ENCODE measurements around the gene RAB17. TPM values are rescaled to one million over a fixed set of nuclear protein-coding genes. Genes with fewer than 3 reads are reported as not detected.

RAB17 gene
- total RNA-seq, 1 experiment from 2014 or later = 41.8 TPM

DNA sequence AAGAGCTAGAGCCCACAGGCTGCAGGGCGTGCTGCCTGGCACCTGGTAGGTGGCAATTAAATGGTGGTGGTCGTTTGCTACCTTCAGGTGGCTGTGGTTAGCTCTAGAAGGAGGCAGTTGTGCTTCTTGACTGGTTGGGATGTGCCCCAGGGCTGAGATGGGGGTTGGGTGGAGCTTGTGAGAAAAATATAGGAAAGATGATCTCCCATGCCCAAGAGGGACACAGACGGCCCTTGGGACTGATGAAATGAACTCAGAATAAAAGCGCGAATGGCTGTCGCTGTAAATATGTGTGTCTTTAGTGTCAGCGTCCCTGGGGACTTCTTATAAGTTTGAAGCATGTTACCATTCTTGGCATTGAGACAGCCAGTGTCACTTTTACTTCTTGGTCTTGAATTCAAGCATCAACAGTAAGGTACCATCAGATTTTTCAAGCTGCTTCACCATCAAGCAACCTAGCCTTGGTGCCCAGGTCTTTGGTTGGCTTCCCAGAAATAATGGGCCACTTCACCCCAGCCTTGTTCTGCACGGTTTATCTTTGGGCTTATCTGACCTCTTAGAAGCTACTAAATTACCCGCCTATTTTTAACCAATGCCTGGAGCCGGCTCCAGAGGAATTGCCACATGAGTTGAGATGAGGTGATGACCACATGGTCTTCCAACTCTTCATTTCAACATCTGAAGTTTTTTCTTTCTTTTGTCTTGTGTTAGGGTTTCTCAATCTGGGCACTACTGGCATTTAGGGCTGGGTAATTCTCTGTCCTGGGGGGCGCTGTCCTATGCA is 48.7 kb upstream of the RAB17 start:
- POLR2A ChIA-PET = no interaction called here
- Histone ChIP-seq H3K9me3 (ENCODE audit: control insufficient read depth in 1 of 2, insufficient read depth in 1 of 2, low read depth in 1 of 2, low read length in 2 of 2) (no peaks in the 10 kb centered on the region), H3K36me3 (ENCODE audit: control insufficient read depth in 1 of 2, insufficient read depth in 2 of 2, low read length in 2 of 2) (no peaks in the 10 kb centered on the region), H3K4me2 (ENCODE audit: low read length) (no peak overlapping the region), H2AFZ (ENCODE audit: low read depth, low read length, poor library complexity, severe bottlenecking) (no peak overlapping the region), H3K9ac (ENCODE audit: low read length) (no peak overlapping the region), H3K27me3 (ENCODE audit: insufficient read depth, low read length) (peaks cover 11% of the 10 kb centered on the region; the same call in 1 of the 2 replicates), H4K20me1 (ENCODE audit: insufficient read depth) (no peaks in the 10 kb centered on the region), H3K4me1 (ENCODE audit: control insufficient read depth in 1 of 2, insufficient read depth in 2 of 2, low read length in 2 of 2) (no peaks in the 10 kb centered on the region), H3K9me2 (ENCODE audit: insufficient read depth) (no peaks in the 10 kb centered on the region), H3K27ac (ENCODE audit: low read depth, low read length) (no peak overlapping the region), H3K79me2 (ENCODE audit: insufficient read depth, low read length) (no peaks in the 10 kb centered on the region), H3K4me3 (replicated peaks in 1 of 2; ENCODE audit: low read depth in 1 of 2, low read length in 2 of 2) (no peak overlapping the region)
- ATAC-seq = no peak
- TF ChIP-seq CEBPB (IDR thresholded peaks at IDR 0.05; ENCODE audit: low read depth) (no peak), EZH2 (IDR thresholded peaks at IDR 0.05) (no peak), ZBTB33 (IDR thresholded peaks at IDR 0.05; ENCODE audit: extremely low read depth, insufficient replicate concordance, low read length) (no peak), TCF7L2 (IDR thresholded peaks at IDR 0.05; ENCODE audit: borderline replicate concordance, extremely low read depth, insufficient read depth, insufficient read length) (no peak), ATF3 (IDR thresholded peaks at IDR 0.05) (no peak), CTCF (IDR thresholded peaks at IDR 0.05 in 2 of 3, conservative IDR thresholded peaks at IDR 0.05 in 1 of 3; ENCODE audit: borderline replicate concordance in 1 of 3, insufficient read depth in 1 of 3, low read depth in 2 of 3, low read length in 2 of 3) (no peak), FOSL1 (IDR thresholded peaks at IDR 0.05; ENCODE audit: low read depth) (no peak), EGR1 (IDR thresholded peaks at IDR 0.05; ENCODE audit: low read depth) (no peak), YY1 (IDR thresholded peaks at IDR 0.05; ENCODE audit: extremely low read depth, insufficient replicate concordance, low read depth, low read length) (no peak), REST (IDR thresholded peaks at IDR 0.05; ENCODE audit: low read depth) (no peak), SRF (IDR thresholded peaks at IDR 0.05; ENCODE audit: low read depth) (no peak), SP1 (IDR thresholded peaks at IDR 0.05; ENCODE audit: low read depth) (no peak)
- CTCF ChIA-PET = no interaction called here
- intact Hi-C loops (cut with micrococcal nuclease) = no loop called here
- RAD21 ChIA-PET (ENCODE audit: low non-redundant PET in 1 of 2, low total read pairs in 2 of 2, uncharacterized antibody in 2 of 2, unreplicated experiment in 2 of 2) = no interaction called here
- DNase-seq (ENCODE audit: low read depth, low spot score) = no peak
- BruUV-seq (replicated peaks) = no TSS peak
